GM12878 (cell line): Measurements from ENCODE around the gene TMSB10.

Experiments used
- CBX3 ChIP-seq: fragments of 200-600 bp; sonication (generic); IDR thresholded peaks from 2 replicates; pipeline ENCODE4 v1.6.1; 2016; ENCODE audit warnings: low read depth, borderline replicate concordance
- CEBPB ChIP-seq, 2 experiments: fragments of 150-350 bp in 1 of 2; IDR thresholded peaks; 2 replicates each; pipeline ENCODE4 v1.6.1; 2012 to 2014; ENCODE audit warnings: low read depth in 2 of 2, low read length in 2 of 2, borderline replicate concordance in 1 of 2, inconsistent platforms in 1 of 2
- EP300 ChIP-seq, 2 experiments: fragments of 150-350 bp in 1 of 2; IDR thresholded peaks; 2 replicates each; pipeline ENCODE4 v1.6.1; 2011 to 2012; ENCODE audit warnings: low read depth in 2 of 2, low read length in 2 of 2, borderline replicate concordance in 1 of 2, improper control_type of control experiment in 1 of 2, inconsistent platforms in 1 of 2; ENCODE audit not compliant: control insufficient read depth in 1 of 2
- HDAC2 ChIP-seq: fragments of 200-600 bp; sonication (generic); IDR thresholded peaks from 2 replicates; pipeline ENCODE4 v1.6.1; 2017
- MYC ChIP-seq: IDR thresholded peaks from 2 replicates; pipeline ENCODE4 v1.6.1; 2011; ENCODE audit warnings: mild to moderate bottlenecking, low read length, moderate library complexity, inconsistent platforms; ENCODE audit not compliant: insufficient read depth, insufficient replicate concordance, insufficient read length, severe bottlenecking
- RAD21 ChIP-seq: IDR thresholded peaks from 2 replicates; pipeline ENCODE4 v1.6.1; 2011; ENCODE audit warnings: mild to moderate bottlenecking, low read depth, low read length, moderate library complexity; ENCODE audit not compliant: insufficient read depth
- REST ChIP-seq: IDR thresholded peaks from 2 replicates; pipeline ENCODE4 v1.6.1; 2012; ENCODE audit warnings: mild to moderate bottlenecking, low read depth, low read length
- SP1 ChIP-seq: IDR thresholded peaks from one replicate; pipeline ENCODE4 v1.6.1; 2011; ENCODE audit warnings: low read depth, low read length
- SREBF1 ChIP-seq: IDR thresholded peaks from 2 replicates; pipeline ENCODE4 v1.6.1; 2012; ENCODE audit warnings: mild to moderate bottlenecking, low read length
- ZNF384 ChIP-seq: IDR thresholded peaks from 2 replicates; pipeline ENCODE4 v1.6.1; 2012; ENCODE audit warnings: low read depth, mild to moderate bottlenecking, low read length, improper control_type of control experiment, borderline replicate concordance
- TF ChIP-seq, protein P1 (sequence below), 3 experiments: IDR thresholded peaks in 2 of 3; conservative IDR thresholded peaks in 1 of 3; 2 replicates each; pipeline ENCODE4 v1.5.1; 2011; ENCODE audit warnings: low read depth in 3 of 3, low read length in 3 of 3, mild to moderate bottlenecking in 3 of 3, control low read depth in 2 of 3, moderate library complexity in 2 of 3, inconsistent platforms in 1 of 3, mixed read lengths in 1 of 3; ENCODE audit not compliant: control insufficient read depth in 2 of 3, insufficient read depth in 1 of 3; ENCODE audit errors: extremely low read depth in 1 of 3
- TF ChIP-seq, protein P2 (sequence below): IDR thresholded peaks from 2 replicates; pipeline ENCODE4 v1.6.1; 2012; ENCODE audit warnings: low read depth, low read length, improper control_type of control experiment
- TF ChIP-seq, protein P3 (sequence below): IDR thresholded peaks from 2 replicates; pipeline ENCODE4 v1.6.1; 2011; ENCODE audit warnings: mild to moderate bottlenecking, low read depth, low read length, moderate library complexity; ENCODE audit not compliant: insufficient replicate concordance
- TF ChIP-seq, protein P4 (sequence below): IDR thresholded peaks from 2 replicates; pipeline ENCODE4 v1.6.1; 2012; ENCODE audit warnings: low read depth, low read length, improper control_type of control experiment

GRCh38 chr2:84873350-84873749, 32.1 kb upstream of the TMSB10 start:
- TF ChIP-seq HDAC2: no peak
- no peak for TF ChIP-seq SREBF1
- no peak for TF ChIP-seq EP300 (IDR thresholded peaks at IDR 0.05; ENCODE audit: borderline replicate concordance in 1 of 2, control insufficient read depth in 1 of 2, low read depth in 2 of 2, low read length in 2 of 2)
- TF ChIP-seq, protein P1, sequence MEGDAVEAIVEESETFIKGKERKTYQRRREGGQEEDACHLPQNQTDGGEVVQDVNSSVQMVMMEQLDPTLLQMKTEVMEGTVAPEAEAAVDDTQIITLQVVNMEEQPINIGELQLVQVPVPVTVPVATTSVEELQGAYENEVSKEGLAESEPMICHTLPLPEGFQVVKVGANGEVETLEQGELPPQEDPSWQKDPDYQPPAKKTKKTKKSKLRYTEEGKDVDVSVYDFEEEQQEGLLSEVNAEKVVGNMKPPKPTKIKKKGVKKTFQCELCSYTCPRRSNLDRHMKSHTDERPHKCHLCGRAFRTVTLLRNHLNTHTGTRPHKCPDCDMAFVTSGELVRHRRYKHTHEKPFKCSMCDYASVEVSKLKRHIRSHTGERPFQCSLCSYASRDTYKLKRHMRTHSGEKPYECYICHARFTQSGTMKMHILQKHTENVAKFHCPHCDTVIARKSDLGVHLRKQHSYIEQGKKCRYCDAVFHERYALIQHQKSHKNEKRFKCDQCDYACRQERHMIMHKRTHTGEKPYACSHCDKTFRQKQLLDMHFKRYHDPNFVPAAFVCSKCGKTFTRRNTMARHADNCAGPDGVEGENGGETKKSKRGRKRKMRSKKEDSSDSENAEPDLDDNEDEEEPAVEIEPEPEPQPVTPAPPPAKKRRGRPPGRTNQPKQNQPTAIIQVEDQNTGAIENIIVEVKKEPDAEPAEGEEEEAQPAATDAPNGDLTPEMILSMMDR (IDR thresholded peaks at IDR 0.05 in 2 of 3, conservative IDR thresholded peaks at IDR 0.05 in 1 of 3; ENCODE audit: control insufficient read depth in 2 of 3, extremely low read depth in 1 of 3, insufficient read depth in 1 of 3, low read depth in 3 of 3, low read length in 3 of 3): no peak
- TF ChIP-seq, protein P2, sequence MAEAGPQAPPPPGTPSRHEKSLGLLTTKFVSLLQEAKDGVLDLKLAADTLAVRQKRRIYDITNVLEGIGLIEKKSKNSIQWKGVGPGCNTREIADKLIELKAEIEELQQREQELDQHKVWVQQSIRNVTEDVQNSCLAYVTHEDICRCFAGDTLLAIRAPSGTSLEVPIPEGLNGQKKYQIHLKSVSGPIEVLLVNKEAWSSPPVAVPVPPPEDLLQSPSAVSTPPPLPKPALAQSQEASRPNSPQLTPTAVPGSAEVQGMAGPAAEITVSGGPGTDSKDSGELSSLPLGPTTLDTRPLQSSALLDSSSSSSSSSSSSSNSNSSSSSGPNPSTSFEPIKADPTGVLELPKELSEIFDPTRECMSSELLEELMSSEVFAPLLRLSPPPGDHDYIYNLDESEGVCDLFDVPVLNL: no peak
- TF ChIP-seq SP1: no peak
- no peak for TF ChIP-seq REST
- TF ChIP-seq ZNF384: no peak
- TF ChIP-seq CEBPB (IDR thresholded peaks at IDR 0.05; ENCODE audit: borderline replicate concordance in 1 of 2, low read depth in 2 of 2, low read length in 2 of 2): no peak
- TF ChIP-seq RAD21: no peak
- no peak for TF ChIP-seq MYC
- no peak for TF ChIP-seq CBX3
- TF ChIP-seq, protein P3, sequence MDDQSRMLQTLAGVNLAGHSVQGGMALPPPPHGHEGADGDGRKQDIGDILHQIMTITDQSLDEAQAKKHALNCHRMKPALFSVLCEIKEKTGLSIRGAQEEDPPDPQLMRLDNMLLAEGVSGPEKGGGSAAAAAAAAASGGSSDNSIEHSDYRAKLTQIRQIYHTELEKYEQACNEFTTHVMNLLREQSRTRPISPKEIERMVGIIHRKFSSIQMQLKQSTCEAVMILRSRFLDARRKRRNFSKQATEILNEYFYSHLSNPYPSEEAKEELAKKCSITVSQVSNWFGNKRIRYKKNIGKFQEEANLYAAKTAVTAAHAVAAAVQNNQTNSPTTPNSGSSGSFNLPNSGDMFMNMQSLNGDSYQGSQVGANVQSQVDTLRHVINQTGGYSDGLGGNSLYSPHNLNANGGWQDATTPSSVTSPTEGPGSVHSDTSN: no peak
- TF ChIP-seq, protein P4, sequence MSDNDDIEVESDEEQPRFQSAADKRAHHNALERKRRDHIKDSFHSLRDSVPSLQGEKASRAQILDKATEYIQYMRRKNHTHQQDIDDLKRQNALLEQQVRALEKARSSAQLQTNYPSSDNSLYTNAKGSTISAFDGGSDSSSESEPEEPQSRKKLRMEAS: no peak
